PFSK-1 (cell line): Measurements from ENCODE around the gene ESR2.

Source experiments
- FOXP2 ChIP-seq: optimal IDR thresholded peaks from 2 replicates; pipeline ENCODE3; 2011; ENCODE audit warnings: borderline replicate concordance, control low read depth, inconsistent platforms; ENCODE audit not compliant: insufficient read depth; ENCODE audit errors: extremely low read length, extremely low read depth
- POLR2AphosphoS5 ChIP-seq: IDR thresholded peaks from 2 replicates; pipeline ENCODE4 v1.6.1; 2012; ENCODE audit warnings: low read depth, mild to moderate bottlenecking, control low read depth, low read length, moderate library complexity
- SIN3A ChIP-seq: IDR thresholded peaks from 2 replicates; pipeline ENCODE4 v1.6.1; 2012; ENCODE audit warnings: mild to moderate bottlenecking, low read length, moderate library complexity, borderline replicate concordance; ENCODE audit not compliant: insufficient read depth
- TAF1 ChIP-seq: IDR thresholded peaks from 2 replicates; pipeline ENCODE4 v1.6.1; 2012; ENCODE audit warnings: low read length, control low read depth, borderline replicate concordance; ENCODE audit not compliant: insufficient read depth
- TF ChIP-seq, protein P1 (sequence below), 2 experiments: IDR thresholded peaks; 2 replicates each; pipeline versions ENCODE4 v1.6.1 to v1.8.0; 2011 to 2012; ENCODE audit warnings: low read depth in 2 of 2, low read length in 2 of 2, control low read depth in 1 of 2, inconsistent platforms in 1 of 2, mild to moderate bottlenecking in 1 of 2, moderate library complexity in 1 of 2; ENCODE audit not compliant: insufficient read depth in 1 of 2

DNA sequence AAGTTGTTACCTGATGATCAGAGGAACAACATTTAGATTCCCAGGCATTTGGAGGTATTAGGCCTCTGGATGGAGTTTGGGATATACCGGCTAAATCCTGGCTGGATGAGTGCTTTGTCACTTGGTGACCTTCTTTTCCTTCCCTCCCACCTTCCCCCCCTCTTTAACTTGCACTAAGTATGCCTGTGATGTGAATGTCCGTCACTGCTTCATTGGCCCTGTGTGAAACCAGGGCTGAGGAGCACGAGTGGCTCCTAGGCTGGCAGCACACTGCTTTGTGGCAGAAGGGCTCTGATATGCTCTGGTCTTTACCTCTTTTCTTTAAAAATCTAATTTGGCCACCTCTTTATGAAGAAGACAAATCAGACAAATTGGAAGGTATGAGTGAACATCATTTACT is 95.7 kb downstream of the ESR2 start:
- TF ChIP-seq POLR2AphosphoS5 (no peak), TAF1 (no peak), SIN3A (no peak), FOXP2 (no peak)
- TF ChIP-seq, protein P1, sequence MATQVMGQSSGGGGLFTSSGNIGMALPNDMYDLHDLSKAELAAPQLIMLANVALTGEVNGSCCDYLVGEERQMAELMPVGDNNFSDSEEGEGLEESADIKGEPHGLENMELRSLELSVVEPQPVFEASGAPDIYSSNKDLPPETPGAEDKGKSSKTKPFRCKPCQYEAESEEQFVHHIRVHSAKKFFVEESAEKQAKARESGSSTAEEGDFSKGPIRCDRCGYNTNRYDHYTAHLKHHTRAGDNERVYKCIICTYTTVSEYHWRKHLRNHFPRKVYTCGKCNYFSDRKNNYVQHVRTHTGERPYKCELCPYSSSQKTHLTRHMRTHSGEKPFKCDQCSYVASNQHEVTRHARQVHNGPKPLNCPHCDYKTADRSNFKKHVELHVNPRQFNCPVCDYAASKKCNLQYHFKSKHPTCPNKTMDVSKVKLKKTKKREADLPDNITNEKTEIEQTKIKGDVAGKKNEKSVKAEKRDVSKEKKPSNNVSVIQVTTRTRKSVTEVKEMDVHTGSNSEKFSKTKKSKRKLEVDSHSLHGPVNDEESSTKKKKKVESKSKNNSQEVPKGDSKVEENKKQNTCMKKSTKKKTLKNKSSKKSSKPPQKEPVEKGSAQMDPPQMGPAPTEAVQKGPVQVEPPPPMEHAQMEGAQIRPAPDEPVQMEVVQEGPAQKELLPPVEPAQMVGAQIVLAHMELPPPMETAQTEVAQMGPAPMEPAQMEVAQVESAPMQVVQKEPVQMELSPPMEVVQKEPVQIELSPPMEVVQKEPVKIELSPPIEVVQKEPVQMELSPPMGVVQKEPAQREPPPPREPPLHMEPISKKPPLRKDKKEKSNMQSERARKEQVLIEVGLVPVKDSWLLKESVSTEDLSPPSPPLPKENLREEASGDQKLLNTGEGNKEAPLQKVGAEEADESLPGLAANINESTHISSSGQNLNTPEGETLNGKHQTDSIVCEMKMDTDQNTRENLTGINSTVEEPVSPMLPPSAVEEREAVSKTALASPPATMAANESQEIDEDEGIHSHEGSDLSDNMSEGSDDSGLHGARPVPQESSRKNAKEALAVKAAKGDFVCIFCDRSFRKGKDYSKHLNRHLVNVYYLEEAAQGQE (IDR thresholded peaks at IDR 0.05; ENCODE audit: insufficient read depth in 1 of 2, low read depth in 2 of 2, low read length in 2 of 2): no peak
